MM.1S (cell line): ENCODE data around the gene ATP5F1C.

Source experiments
- DNase-seq: peaks from one replicate; pipeline ENCODE4 v3.0.0-alpha.2; 2015
- H2AFZ ChIP-seq: fragments of 300-600 bp; sonication (generic); 2 replicates; pipeline ENCODE4 v1.6.0; 2016; ENCODE audit warnings: antibody characterized with exemption, low read length
- H3F3A ChIP-seq: fragments of 300-600 bp; sonication (generic); 2 replicates; pipeline ENCODE4 v1.6.1; 2016; ENCODE audit warnings: mild to moderate bottlenecking, antibody characterized with exemption, low read length, moderate library complexity, mixed read lengths; ENCODE audit not compliant: insufficient read depth
- H3K27ac ChIP-seq: fragments of 300-600 bp; sonication (generic); 2 replicates; pipeline ENCODE4 v1.5.1; 2016; ENCODE audit warnings: mild to moderate bottlenecking, low read length
- H3K27me3 ChIP-seq: fragments of 300-600 bp; sonication (generic); replicated peaks from 2 replicates; pipeline ENCODE4 v1.6.0; 2016; ENCODE audit warnings: low read length; ENCODE audit not compliant: insufficient read depth
- H3K36me3 ChIP-seq: fragments of 300-600 bp; sonication (generic); replicated peaks from 2 replicates; pipeline ENCODE4 v1.6.1; 2016; ENCODE audit warnings: mild to moderate bottlenecking, low read length, mixed read lengths; ENCODE audit not compliant: insufficient read depth
- H3K4me1 ChIP-seq: fragments of 300-600 bp; sonication (generic); 2 replicates; pipeline ENCODE4 v1.6.1; 2016; ENCODE audit warnings: low read length, mixed read lengths
- H3K4me2 ChIP-seq: fragments of 300-600 bp; sonication (generic); 2 replicates; pipeline ENCODE4 v1.6.0; 2016; ENCODE audit warnings: low read depth, low read length
- H3K4me3 ChIP-seq: fragments of 300-600 bp; sonication (generic); 2 replicates; pipeline ENCODE4 v1.5.1; 2016; ENCODE audit warnings: low read length, mixed read lengths
- H3K79me2 ChIP-seq: fragments of 300-600 bp; sonication (generic); 2 replicates; pipeline ENCODE4 v1.6.1; 2016; ENCODE audit warnings: mixed run types, low read length, mixed read lengths
- H3K9ac ChIP-seq: fragments of 300-600 bp; sonication (generic); 2 replicates; pipeline ENCODE4 v1.6.1; 2016; ENCODE audit warnings: low read length, mixed read lengths
- H3K9me2 ChIP-seq: fragments of 300-600 bp; sonication (generic); replicated peaks from 2 replicates; pipeline ENCODE4 v1.6.1; 2016; ENCODE audit warnings: mild to moderate bottlenecking, low read length, mixed read lengths; ENCODE audit not compliant: insufficient read depth
- H3K9me3 ChIP-seq: fragments of 300-600 bp; sonication (generic); replicated peaks from 2 replicates; pipeline ENCODE4 v1.6.1; 2016; ENCODE audit warnings: mild to moderate bottlenecking, low read length, mixed read lengths; ENCODE audit not compliant: insufficient read depth
- H4K20me1 ChIP-seq: fragments of 300-600 bp; sonication (generic); 2 replicates; pipeline ENCODE4 v1.6.1; 2016; ENCODE audit warnings: mild to moderate bottlenecking, low read length, moderate library complexity, mixed read lengths; ENCODE audit not compliant: insufficient read depth
- EZH2 ChIP-seq: fragments of 300-600 bp; sonication (generic); optimal IDR thresholded peaks from 2 replicates; pipeline ENCODE3; 2017; ENCODE audit warnings: low read depth, mild to moderate bottlenecking, antibody characterized with exemption, low read length, mixed read lengths
- EZH2phosphoT487 ChIP-seq: fragments of 300-600 bp; sonication (generic); IDR thresholded peaks from 2 replicates; pipeline ENCODE4 v1.6.1; 2018; ENCODE audit warnings: antibody characterized with exemption, low read length
- TF ChIP-seq, protein P1 (sequence below): fragments of 300-600 bp; sonication (generic); IDR thresholded peaks from 2 replicates; pipeline ENCODE4 v1.5.1; 2016; ENCODE audit warnings: antibody characterized with exemption, low read length, mixed read lengths

The ATP5F1C gene

DNA sequence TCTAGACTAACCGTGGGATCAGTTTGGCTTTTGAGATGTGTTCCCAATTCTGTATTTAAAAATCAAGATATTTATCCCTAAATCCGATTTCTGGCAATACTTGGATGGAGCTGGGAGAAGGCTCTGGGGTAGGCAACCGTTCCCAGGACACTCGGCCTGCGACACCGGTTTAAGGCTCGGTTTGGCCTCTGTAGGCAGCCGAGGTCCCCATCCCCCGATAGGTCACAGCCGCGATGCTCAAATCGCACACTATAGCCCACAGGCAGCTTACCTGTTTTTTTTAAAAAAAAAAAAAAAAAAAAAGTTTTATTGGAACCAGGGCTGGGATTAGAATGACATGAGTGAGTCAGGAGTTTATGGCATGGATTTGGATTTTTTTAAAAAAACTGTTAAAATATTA lies 29.6 kb downstream of the ATP5F1C start:
- no peak for DNase-seq
- H3K4me3 ChIP-seq: peak overlapping the region; percentile 99
- H3K27me3 ChIP-seq: no peaks in the 10 kb centered on the region
- peak overlapping the region; percentile 49; the same call in 1 of the 2 replicates for H3K9ac ChIP-seq
- peaks cover 16% of the 10 kb centered on the region for H3K4me1 ChIP-seq
- H3K27ac ChIP-seq: peak overlapping the region; percentile 4; the same call in 1 of the 2 replicates
- H3F3A ChIP-seq: no peaks in the 10 kb centered on the region
- TF ChIP-seq EZH2 (no peak), EZH2phosphoT487 (no peak)
- TF ChIP-seq, protein P1, sequence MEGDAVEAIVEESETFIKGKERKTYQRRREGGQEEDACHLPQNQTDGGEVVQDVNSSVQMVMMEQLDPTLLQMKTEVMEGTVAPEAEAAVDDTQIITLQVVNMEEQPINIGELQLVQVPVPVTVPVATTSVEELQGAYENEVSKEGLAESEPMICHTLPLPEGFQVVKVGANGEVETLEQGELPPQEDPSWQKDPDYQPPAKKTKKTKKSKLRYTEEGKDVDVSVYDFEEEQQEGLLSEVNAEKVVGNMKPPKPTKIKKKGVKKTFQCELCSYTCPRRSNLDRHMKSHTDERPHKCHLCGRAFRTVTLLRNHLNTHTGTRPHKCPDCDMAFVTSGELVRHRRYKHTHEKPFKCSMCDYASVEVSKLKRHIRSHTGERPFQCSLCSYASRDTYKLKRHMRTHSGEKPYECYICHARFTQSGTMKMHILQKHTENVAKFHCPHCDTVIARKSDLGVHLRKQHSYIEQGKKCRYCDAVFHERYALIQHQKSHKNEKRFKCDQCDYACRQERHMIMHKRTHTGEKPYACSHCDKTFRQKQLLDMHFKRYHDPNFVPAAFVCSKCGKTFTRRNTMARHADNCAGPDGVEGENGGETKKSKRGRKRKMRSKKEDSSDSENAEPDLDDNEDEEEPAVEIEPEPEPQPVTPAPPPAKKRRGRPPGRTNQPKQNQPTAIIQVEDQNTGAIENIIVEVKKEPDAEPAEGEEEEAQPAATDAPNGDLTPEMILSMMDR: no peak
- peak overlapping the region; percentile 74; the same call in 1 of the 2 replicates for H3K4me2 ChIP-seq
- peak overlapping the region; percentile 97 for H2AFZ ChIP-seq
- H3K9me2 ChIP-seq: no peaks in the 10 kb centered on the region
- peaks cover 35% of the 10 kb centered on the region for H3K79me2 ChIP-seq
- H3K9me3 ChIP-seq: no peaks in the 10 kb centered on the region
- no peaks in the 10 kb centered on the region for H3K36me3 ChIP-seq
- no peaks in the 10 kb centered on the region for H4K20me1 ChIP-seq

DNA sequence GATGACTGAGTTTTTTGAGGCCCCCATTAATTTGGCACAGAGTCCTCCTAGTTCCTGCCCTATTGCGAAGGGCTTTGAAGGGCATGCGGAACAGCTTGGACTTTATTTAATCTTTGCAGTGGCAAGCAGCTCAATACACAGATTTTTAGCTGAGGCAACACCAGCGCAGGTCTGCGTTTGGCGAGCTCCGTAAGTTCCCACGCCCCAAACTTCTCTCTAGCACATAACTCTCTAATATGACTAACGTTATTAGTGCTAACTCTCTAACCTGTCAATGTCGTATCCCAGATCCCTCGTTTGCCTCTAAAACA lies 30.0 kb downstream of the ATP5F1C start:
- no peak for DNase-seq
- Histone ChIP-seq H3K9ac (peak overlapping the region; percentile 49; the same call in 1 of the 2 replicates), H3K27ac (peak overlapping the region; percentile 4; the same call in 1 of the 2 replicates)

DNA sequence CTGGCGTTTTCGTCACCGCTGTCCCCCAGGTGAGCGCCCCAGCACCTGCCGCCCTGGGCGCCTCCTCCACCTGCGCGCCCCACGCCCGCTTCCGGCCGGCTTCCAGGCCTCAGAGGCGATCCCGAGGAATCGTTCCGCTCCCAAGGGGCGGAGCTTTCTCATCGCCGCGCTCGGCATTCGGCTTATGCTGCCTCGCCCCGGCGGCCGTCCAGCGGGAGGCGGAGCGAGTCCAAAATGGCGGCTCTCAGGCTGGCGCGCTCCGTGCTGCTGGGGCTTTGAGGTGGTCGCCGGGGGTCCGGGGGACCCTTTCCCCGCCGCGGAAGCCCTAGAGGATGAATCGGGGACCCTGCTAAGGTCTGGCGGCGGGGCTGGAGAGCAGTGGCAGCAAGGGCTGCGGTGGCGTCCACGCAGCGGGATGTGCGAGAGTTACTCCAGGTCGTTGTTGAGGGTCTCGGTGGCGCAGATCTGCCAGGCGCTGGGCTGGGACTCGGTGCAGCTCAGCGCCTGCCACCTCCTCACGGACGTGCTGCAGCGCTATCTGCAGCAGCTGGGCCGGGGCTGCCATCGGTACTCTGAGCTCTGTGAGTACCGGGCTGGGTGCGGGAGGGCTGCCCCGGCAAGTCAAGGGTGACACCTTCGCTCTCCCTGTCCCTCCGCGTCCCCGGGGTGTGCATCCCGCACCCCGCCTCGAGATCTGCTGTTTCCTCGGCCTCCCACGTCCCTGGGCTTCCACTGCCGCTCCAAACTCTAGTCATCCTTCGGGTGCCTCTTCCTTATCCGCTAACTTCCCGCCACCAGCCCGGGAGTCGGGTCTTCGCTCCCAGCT lies 30.5 kb downstream of the ATP5F1C start, which contains the start of gene TAF3:
TAF3 (plus strand) TSS at position 211 of the 826 bp plus-strand sequence; CDS start at position 416, 205 bp downstream.
- Histone ChIP-seq H3K4me1 (peaks cover 16% of the 10 kb centered on the region), H3F3A (no peaks in the 10 kb centered on the region), H3K27me3 (no peaks in the 10 kb centered on the region), H3K9ac (peak within 1 kb of the TSS; percentile 76), H3K9me3 (no peaks in the 10 kb centered on the region), H3K79me2 (peaks cover 35% of the 10 kb centered on the region), H3K4me2 (peak within 1 kb of the TSS; percentile 74), H3K9me2 (no peaks in the 10 kb centered on the region), H3K36me3 (no peaks in the 10 kb centered on the region), H3K4me3 (peak within 1 kb of the TSS; percentile 99), H4K20me1 (no peaks in the 10 kb centered on the region), H3K27ac (peak within 1 kb of the TSS; percentile 11; the same call in 1 of the 2 replicates), H2AFZ (peak within 1 kb of the TSS; percentile 97)
- DNase-seq: peak; percentile 97
- TF ChIP-seq EZH2 (no peak), EZH2phosphoT487 (no peak)
- TF ChIP-seq, protein P1: no peak

More for the DNA sequence above, 30.0 kb downstream of the ATP5F1C start:
- Histone ChIP-seq H3K36me3 (no peaks in the 10 kb centered on the region), H4K20me1 (no peaks in the 10 kb centered on the region), H3K4me3 (peak overlapping the region; percentile 99), H3K4me2 (peak overlapping the region; percentile 74; the same call in 1 of the 2 replicates), H2AFZ (peak overlapping the region; percentile 97), H3K79me2 (peaks cover 35% of the 10 kb centered on the region), H3K27me3 (no peaks in the 10 kb centered on the region), H3K9me3 (no peaks in the 10 kb centered on the region), H3F3A (no peaks in the 10 kb centered on the region), H3K9me2 (no peaks in the 10 kb centered on the region), H3K4me1 (peaks cover 16% of the 10 kb centered on the region)
- no peak for TF ChIP-seq EZH2
- TF ChIP-seq, protein P1: no peak
- TF ChIP-seq EZH2phosphoT487: no peak
